GM12872 (cell line): ENCODE measurements around the gene SPATS2L.

Experiments used
- CTCF ChIP-seq: IDR thresholded peaks from 3 replicates; pipeline ENCODE4 v1.5.1; 2011; ENCODE audit warnings: low read depth, mild to moderate bottlenecking, low read length, moderate library complexity; ENCODE audit not compliant: insufficient read depth

The SPATS2L gene

GRCh38 chr2:200306931-200307723 is 634 bp downstream of the SPATS2L start:
- no peak for TF ChIP-seq CTCF

- no peak for TF ChIP-seq CTCF
These were observed 1.4 kb downstream of the SPATS2L start for GRCh38 chr2:200307724-200308545.

DNA sequence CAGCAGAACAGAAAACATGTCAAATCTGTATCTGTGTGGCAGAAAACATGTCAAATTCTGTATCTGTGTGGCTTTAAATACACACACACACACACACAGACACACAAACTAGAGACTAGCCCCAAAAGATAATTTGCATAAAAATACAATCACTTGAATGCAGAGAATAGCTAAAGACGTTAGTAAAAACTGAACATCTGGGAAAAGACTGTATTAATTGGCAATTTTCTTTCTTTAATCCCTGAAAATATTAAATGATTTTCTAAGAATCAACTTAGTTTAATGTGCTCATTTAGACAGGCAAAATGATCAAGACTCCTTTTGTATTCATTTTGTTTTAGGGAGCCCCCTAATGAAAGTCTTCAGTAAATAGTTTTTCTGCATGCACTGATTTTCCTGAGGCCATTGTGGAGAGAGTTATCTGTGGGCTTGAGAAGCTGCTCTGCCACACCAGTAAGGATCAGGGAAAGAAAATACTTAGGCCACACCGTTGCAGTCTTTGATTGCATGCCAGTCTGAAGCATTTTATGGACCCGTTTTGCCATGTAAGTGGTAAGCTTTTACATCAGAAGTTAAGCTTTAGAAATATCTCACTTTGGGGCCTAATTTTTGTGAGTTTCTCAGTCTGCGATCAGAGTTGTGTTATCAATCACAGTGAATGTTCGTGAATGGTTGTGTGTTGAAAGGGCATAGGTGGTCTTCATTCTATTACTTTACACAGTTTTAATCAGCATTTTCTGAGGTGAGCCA is 2.2 kb downstream of the SPATS2L start:
- no peak for TF ChIP-seq CTCF

DNA sequence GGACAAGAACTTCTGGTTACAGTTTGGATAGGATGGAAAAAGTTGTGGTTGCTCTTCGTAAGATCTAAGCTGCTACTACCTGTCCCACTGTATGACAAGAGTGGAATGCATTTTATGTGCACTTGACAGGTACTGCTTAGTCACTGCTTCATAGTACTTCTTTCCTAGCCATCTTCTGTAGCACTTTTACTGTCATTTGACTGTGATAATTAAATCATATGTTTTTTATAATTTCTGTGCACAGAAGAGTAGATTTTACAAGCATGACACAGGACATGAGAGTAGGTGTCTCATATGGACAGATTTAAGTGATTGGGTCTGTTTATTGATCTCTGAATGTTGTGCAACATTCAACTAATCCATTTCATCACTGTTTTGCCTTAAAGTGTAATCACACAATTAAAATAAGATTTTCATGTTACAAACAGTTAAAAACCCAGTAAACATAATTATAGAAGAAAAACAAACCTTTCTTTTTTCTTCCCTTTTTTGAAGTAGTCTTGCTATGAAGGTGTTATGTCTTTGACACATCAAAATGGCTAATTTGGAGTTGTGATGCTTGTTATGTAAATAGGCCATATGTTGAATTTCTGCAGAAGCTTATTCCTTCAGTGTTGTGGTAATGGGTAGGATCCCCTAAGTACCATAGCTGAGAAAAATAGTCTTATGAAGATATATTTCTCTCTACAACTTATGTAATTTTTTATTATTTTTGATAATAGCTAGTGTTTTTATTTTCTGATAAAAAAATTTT is 3.0 kb downstream of the SPATS2L start:
- no peak for TF ChIP-seq CTCF

GRCh38 chr2:200310545-200310971 is 4.1 kb downstream of the SPATS2L start:
- no peak for TF ChIP-seq CTCF

- TF ChIP-seq CTCF = no peak
These were observed 4.6 kb downstream of the SPATS2L start for GRCh38 chr2:200311139-200311538.
